Left ventricle myocardium superior (tissue), 1 donor: ENCODE results near the gene SULT1C2. TPM values are rescaled to one million over a fixed set of nuclear protein-coding genes. Genes with fewer than 3 reads are reported as not detected.
"Not testable (repeated sequence)": the region's sequence is repeated elsewhere in the genome, so short reads cannot be mapped to it uniquely, and the experiment has no call there.

Experiments used
- ATAC-seq: fragments of 200-7000 bp; cut with Tn5 transposase; one replicate; pipeline ENCODE4 v1.9.1; 2020; ENCODE audit warnings: mild to moderate bottlenecking, moderate library complexity
- DNase-seq: peaks from one replicate; pipeline ENCODE4 v3.0.0-alpha.2; 2020
- intact Hi-C: fragments of 100-400 bp; cut with micrococcal nuclease; formaldehyde crosslinking; loops from one replicate; pipeline ENCODE4 v1.11.0; 2022
- total RNA-seq: library from RNA; stranded (reverse); fragmentation: NEBNext Ultra II Directional; extraction: Animal tissue kit (Norgen Biotek cat#: 25700); gene quantifications from one replicate; pipeline ENCODE4 v1.2.1, GENCODE V29; 2021
- donor health status: DM: no; HTN: yes; CAD: no; lungs with severe emphysema.

Gene SULT1C2
- total RNA-seq, 1 donor from 2014 or later = 0.55 TPM

- DNase-seq = no peak
- no peak for ATAC-seq
- intact Hi-C loops = no loop called here
These were observed 57.3 kb downstream of the SULT1C2 start for GRCh38 chr2:108345951-108346350.

GRCh38 chr2:108346827-108347226, 58.1 kb downstream of the SULT1C2 start:
- no peak for ATAC-seq
- intact Hi-C loops = no loop called here

GRCh38 chr2:108347786-108348185, 59.1 kb downstream of the SULT1C2 start:
- ATAC-seq (no peak), DNase-seq (no peak)
- intact Hi-C loops = no loop called here

More at GRCh38 chr2:108346827-108347226, 58.1 kb downstream of the SULT1C2 start:
- DNase-seq = no peak

GRCh38 chr2:108348816-108349570, 60.3 kb downstream of the SULT1C2 start:
- intact Hi-C loops = no loop called here
- no peak for DNase-seq
- ATAC-seq = no peak

- DNase-seq (no peak), ATAC-seq (no peak)
- intact Hi-C loops = no loop called here
These were observed 60.9 kb downstream of the SULT1C2 start for GRCh38 chr2:108349571-108349928.

GRCh38 chr2:108351889-108352288, 63.2 kb downstream of the SULT1C2 start:
- no peak for ATAC-seq
- DNase-seq = no peak
- intact Hi-C loops = no loop called here

GRCh38 chr2:108354136-108354535, 65.4 kb downstream of the SULT1C2 start:
- DNase-seq = no peak
- intact Hi-C loops = no loop called here
- no peak for ATAC-seq

- ATAC-seq = no peak
- DNase-seq = no peak
- intact Hi-C loops = no loop called here
These were observed 67.4 kb downstream of the SULT1C2 start for GRCh38 chr2:108355906-108356734.

GRCh38 chr2:108359336-108359735, 70.6 kb downstream of the SULT1C2 start:
- ATAC-seq, DNase-seq, intact Hi-C loops: not testable (repeated sequence)

Other genes with a start within 250 kb of the SULT1C2 start
- gene SULT1C3, start 48.9 kb upstream of the SULT1C2 start, total RNA-seq = not detected
- 3.2 TPM for gene SULT1C4, start 89.1 kb downstream of the SULT1C2 start, total RNA-seq
- 23.9 TPM for gene GCC2, start 160.3 kb downstream of the SULT1C2 start, total RNA-seq
- gene LIMS1, start 245.6 kb downstream of the SULT1C2 start, total RNA-seq = 74.3 TPM